Esophagus muscularis mucosa (tissue), 4 donors: ENCODE results near the gene ARR3. TPM values are rescaled to one million over a fixed set of nuclear protein-coding genes. Genes with fewer than 3 reads are reported as not detected.
"Not testable (repeated sequence)": the region's sequence is repeated elsewhere in the genome, so short reads cannot be mapped to it uniquely, and the experiment has no call there.

Source experiments
- DNase-seq: peaks from one replicate; pipeline ENCODE4 v3.0.0-alpha.2; 2017; ENCODE audit errors: extremely low spot score
- H3K27ac ChIP-seq, 4 donors: fragments of 200-600 bp; sonication (generic); replicated peaks in 1 of 4; 1 replicate in 3 of 4; 2 replicates in 1 of 4; pipeline ENCODE4 v1.5.1; 2016 to 2019; ENCODE audit warnings: mild to moderate bottlenecking in 1 of 4
- H3K27me3 ChIP-seq, 4 donors: fragments of 200-600 bp; sonication (generic); one replicate each; pipeline versions ENCODE4 v1.5.1 to v1.6.0; 2016 to 2019
- H3K36me3 ChIP-seq, 4 donors: fragments of 200-600 bp; sonication (generic); one replicate each; pipeline ENCODE4 v1.5.1; 2016 to 2019
- H3K4me1 ChIP-seq, 4 donors: fragments of 200-600 bp; sonication (generic); one replicate each; pipeline ENCODE4 v1.5.1; 2016 to 2019
- H3K4me3 ChIP-seq, 4 donors: fragments of 200-600 bp; sonication (generic); 1 replicate in 2 of 4; 2 replicates in 2 of 4; pipeline ENCODE4 v1.5.1; 2016 to 2019; ENCODE audit warnings: mild to moderate bottlenecking in 4 of 4, moderate library complexity in 1 of 4
- H3K9me3 ChIP-seq, 4 donors: fragments of 200-600 bp; sonication (generic); 1 replicate in 3 of 4; 2 replicates in 1 of 4; pipeline ENCODE4 v1.5.1; 2016 to 2019
- EP300 ChIP-seq: sonication (generic); formaldehyde crosslinking; IDR thresholded peaks from one replicate; pipeline ENCODE4 v1.6.1; 2017; ENCODE audit warnings: antibody characterized with exemption
- POLR2A ChIP-seq: fragments of 450-650 bp; IDR thresholded peaks from one replicate; pipeline ENCODE4 v1.6.1; 2017; ENCODE audit warnings: antibody characterized with exemption, moderate library complexity, mild to moderate bottlenecking, low read depth
- POLR2AphosphoS5 ChIP-seq, 2 donors: sonication (generic); formaldehyde crosslinking; IDR thresholded peaks; one replicate each; pipeline ENCODE4 v1.6.1; 2017; ENCODE audit warnings: antibody characterized with exemption in 2 of 2
- WGBS: methylation state at CpG from one replicate; pipeline ENCODE4 v1.1.5; 2018; 5-methylcytosine and 5-hydroxymethylcytosine counted together
- intact Hi-C: fragments of 100-400 bp; cut with DNase I; formaldehyde crosslinking; loops from one replicate; pipeline ENCODE4 v1.15.1; 2023
- total RNA-seq, 4 donors: library from RNA; depleted of rRNA; stranded (reverse); fragments of >200 nt; gene quantifications; one replicate each; pipeline versions ENCODE4 v1.1.0 to v1.2.1, GENCODE V29; 2016
- TF ChIP-seq, protein P1 (sequence below), 3 experiments: fragments of 200-600 bp in 2 of 3; fragments of 450-650 bp in 1 of 3; sonication (generic) in 2 of 3; IDR thresholded peaks; one replicate each; pipeline ENCODE4 v1.5.1; 2017 to 2019; ENCODE audit warnings: antibody characterized with exemption in 3 of 3, mild to moderate bottlenecking in 2 of 3, moderate library complexity in 1 of 3

Gene ARR3
- total RNA-seq, 4 donors from 2014 or later, result not detected

DNA sequence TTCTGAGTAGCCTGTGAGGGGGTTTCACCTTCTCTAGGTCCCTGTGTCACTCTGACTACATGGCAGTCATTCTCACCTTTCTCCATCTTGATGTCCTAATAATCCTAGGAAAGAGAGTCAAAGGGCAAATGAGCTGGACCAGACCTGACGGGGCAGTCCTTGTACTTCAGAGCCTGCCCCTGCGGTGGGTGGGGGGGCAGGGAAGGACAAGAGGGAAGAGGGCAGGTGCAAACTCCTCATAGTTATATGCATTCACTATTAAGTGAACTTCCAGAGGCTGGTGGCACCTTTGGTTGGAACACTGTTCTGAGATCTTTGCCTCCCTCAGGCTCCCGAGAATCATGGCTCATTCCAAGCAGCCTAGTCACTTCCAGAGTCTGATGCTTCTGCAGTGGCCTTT, 33.8 kb upstream of the ARR3 start, which contains the start of gene AWAT1:
Gene AWAT1, plus strand, starts transcription at position 301 of the 400 bp plus-strand sequence. Its CDS starts 41 bp downstream, at position 342.
- H3K27ac ChIP-seq, result no peak within 1 kb of the TSS
- H3K9me3 ChIP-seq, result no peaks in the 10 kb centered on the region
- no peak for DNase-seq
- TF ChIP-seq, protein P1, sequence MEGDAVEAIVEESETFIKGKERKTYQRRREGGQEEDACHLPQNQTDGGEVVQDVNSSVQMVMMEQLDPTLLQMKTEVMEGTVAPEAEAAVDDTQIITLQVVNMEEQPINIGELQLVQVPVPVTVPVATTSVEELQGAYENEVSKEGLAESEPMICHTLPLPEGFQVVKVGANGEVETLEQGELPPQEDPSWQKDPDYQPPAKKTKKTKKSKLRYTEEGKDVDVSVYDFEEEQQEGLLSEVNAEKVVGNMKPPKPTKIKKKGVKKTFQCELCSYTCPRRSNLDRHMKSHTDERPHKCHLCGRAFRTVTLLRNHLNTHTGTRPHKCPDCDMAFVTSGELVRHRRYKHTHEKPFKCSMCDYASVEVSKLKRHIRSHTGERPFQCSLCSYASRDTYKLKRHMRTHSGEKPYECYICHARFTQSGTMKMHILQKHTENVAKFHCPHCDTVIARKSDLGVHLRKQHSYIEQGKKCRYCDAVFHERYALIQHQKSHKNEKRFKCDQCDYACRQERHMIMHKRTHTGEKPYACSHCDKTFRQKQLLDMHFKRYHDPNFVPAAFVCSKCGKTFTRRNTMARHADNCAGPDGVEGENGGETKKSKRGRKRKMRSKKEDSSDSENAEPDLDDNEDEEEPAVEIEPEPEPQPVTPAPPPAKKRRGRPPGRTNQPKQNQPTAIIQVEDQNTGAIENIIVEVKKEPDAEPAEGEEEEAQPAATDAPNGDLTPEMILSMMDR (IDR thresholded peaks at IDR 0.05), result no peak
- TF ChIP-seq POLR2AphosphoS5 (IDR thresholded peaks at IDR 0.05), result no peak
- no peak for TF ChIP-seq EP300
- TF ChIP-seq POLR2A, result no peak
- no peaks in the 10 kb centered on the region for H3K36me3 ChIP-seq
- H3K27me3 ChIP-seq, result no peaks in the 10 kb centered on the region
- WGBS, result 69% methylated on average over 3 of the region's 3 CpGs
- intact Hi-C loops, result no loop called here
- H3K4me3 ChIP-seq, result no peak within 1 kb of the TSS
- no peaks in the 10 kb centered on the region for H3K4me1 ChIP-seq

DNA sequence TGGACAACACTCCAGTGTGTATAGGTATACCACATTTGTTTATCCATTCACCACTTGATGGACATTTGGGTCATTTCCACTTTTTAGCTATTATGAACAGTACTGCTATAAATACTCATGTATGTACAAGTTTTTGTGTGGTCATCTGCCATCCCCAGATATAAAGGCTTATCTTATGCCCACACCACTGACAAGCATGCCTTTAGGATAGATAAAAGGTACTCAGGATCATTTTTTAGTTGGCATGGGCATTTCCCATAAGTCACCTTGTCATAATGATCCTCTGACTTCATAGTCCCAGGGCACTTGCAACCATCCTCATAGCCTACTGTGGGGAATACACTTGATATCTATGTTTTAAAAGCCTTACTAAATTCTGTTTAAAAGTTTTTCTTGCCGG, 27.4 kb upstream of the ARR3 start:
- H3K4me3 ChIP-seq, result no peak overlapping the region
- no peaks in the 10 kb centered on the region for H3K27me3 ChIP-seq
- intact Hi-C loops, result no loop called here
- no peak overlapping the region for H3K27ac ChIP-seq
- TF ChIP-seq, protein P1 (IDR thresholded peaks at IDR 0.05), result no peak
- no peak for TF ChIP-seq POLR2A
- no peak for TF ChIP-seq EP300
- TF ChIP-seq POLR2AphosphoS5 (IDR thresholded peaks at IDR 0.05), result no peak
- WGBS, result 94% methylated on average over 1 of the region's 1 CpG
- DNase-seq, result no peak
- no peaks in the 10 kb centered on the region for H3K4me1 ChIP-seq
- no peaks in the 10 kb centered on the region for H3K36me3 ChIP-seq
- no peaks in the 10 kb centered on the region for H3K9me3 ChIP-seq

DNA sequence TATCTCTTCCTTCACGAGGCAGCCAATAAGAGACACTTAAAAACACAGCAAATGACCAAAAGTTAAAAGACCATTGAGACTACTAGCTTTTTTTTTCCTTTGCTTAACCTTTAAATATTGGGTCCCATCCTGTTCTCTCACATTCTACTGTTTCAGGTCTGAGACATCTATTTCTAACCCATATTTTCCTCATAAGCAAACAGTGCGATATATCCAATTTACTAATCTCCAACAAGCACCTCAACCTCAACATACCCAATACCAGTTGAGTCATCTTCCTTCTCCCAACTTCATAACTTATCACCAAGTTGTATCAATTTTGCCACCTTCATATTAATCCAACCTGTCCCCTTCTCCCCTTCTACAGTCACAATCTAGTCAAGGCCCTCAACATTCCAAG, 26.6 kb upstream of the ARR3 start:
- intact Hi-C loops, result no loop called here
- whole genome bisulfite sequencing, result 79% methylated on average over 2 of the region's 2 CpGs
- no peaks in the 10 kb centered on the region for H3K9me3 ChIP-seq
- H3K4me1 ChIP-seq, result no peaks in the 10 kb centered on the region
- H3K4me3 ChIP-seq, result no peak overlapping the region
- no peak overlapping the region for H3K27ac ChIP-seq
- no peak for DNase-seq
- TF ChIP-seq, protein P1 (IDR thresholded peaks at IDR 0.05), result no peak
- TF ChIP-seq POLR2A, result no peak
- no peak for TF ChIP-seq EP300
- TF ChIP-seq POLR2AphosphoS5 (IDR thresholded peaks at IDR 0.05), result no peak
- H3K27me3 ChIP-seq, result no peaks in the 10 kb centered on the region
- H3K36me3 ChIP-seq, result no peaks in the 10 kb centered on the region

DNA sequence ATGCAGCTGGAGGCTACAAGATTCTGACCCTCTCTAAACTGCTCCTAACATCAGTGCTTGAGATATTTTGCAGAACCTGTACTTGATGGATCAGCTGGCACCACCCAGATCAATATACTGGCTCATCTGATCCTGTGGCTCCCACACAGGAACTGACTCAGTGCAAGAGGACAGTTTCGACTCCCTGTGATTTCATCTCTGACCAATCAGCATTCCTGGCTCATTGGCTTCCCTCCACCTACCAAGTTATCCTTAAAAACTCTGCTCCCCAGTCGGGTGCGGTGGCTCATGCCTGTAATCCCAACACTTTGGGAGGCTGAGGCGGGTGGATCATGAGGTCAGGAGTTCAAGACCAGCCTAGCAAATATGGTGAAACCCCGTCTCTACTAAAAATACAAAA, 24.5 kb upstream of the ARR3 start:
- DNase-seq, intact Hi-C loops, H3K9me3 ChIP-seq, H3K27me3 ChIP-seq, H3K4me3 ChIP-seq, H3K4me1 ChIP-seq, H3K36me3 ChIP-seq, H3K27ac ChIP-seq: not testable (repeated sequence)
- 70% methylated on average over 5 of the region's 5 CpGs for WGBS

DNA sequence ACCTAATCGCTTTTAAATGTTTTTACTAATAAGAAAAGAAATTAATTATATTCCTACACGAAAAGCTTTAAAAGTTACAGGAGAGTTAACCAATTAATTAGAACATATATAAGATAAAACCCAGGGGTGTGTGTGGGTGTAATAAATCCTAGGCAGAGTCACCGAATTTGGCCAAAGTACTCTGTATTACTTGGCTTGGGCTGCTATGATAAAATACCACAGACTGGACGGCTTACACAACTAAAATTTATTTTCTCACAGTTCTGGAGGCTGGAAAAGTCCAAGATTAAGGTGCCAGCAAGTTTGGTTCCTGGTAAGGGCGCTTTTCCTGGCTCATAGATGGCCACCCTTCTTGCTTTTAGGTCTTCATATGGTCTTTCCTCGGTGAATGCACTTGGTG, 23.3 kb upstream of the ARR3 start:
- no peak overlapping the region for H3K27ac ChIP-seq
- intact Hi-C loops, result no loop called here
- TF ChIP-seq, protein P1 (IDR thresholded peaks at IDR 0.05), result no peak
- no peak for DNase-seq
- 64% methylated on average over 6 of the region's 6 CpGs for WGBS
- H3K4me1 ChIP-seq, result no peaks in the 10 kb centered on the region
- H3K27me3 ChIP-seq, result no peaks in the 10 kb centered on the region
- H3K4me3 ChIP-seq, result no peak overlapping the region
- no peaks in the 10 kb centered on the region for H3K9me3 ChIP-seq
- H3K36me3 ChIP-seq, result no peaks in the 10 kb centered on the region
